ENCODE results near the gene PDZD7.

GRCh38 chr10:101071885-101072433, 41.0 kb upstream of the PDZD7 start:
- TF ChIP-seq EZH2phosphoT487 (IDR thresholded peaks at IDR 0.05; ENCODE audit: borderline replicate concordance) (no peak), CTCF (IDR thresholded peaks at IDR 0.05 in 2 of 3, conservative IDR thresholded peaks at IDR 0.05 in 1 of 3; ENCODE audit: borderline replicate concordance in 1 of 3, insufficient read depth in 1 of 3, low read depth in 2 of 3, low read length in 2 of 3) (no peak)
